HG02981 (cell line): Measurements from ENCODE around the gene MKNK1.

Source experiments
- ATAC-seq: cut with Tn5 transposase; IDR thresholded peaks from one replicate; pipeline ENCODE4 v1.9.1; 2021; ENCODE audit warnings: mild to moderate bottlenecking, moderate library complexity; ENCODE audit not compliant: unreplicated experiment

The MKNK1 gene

DNA sequence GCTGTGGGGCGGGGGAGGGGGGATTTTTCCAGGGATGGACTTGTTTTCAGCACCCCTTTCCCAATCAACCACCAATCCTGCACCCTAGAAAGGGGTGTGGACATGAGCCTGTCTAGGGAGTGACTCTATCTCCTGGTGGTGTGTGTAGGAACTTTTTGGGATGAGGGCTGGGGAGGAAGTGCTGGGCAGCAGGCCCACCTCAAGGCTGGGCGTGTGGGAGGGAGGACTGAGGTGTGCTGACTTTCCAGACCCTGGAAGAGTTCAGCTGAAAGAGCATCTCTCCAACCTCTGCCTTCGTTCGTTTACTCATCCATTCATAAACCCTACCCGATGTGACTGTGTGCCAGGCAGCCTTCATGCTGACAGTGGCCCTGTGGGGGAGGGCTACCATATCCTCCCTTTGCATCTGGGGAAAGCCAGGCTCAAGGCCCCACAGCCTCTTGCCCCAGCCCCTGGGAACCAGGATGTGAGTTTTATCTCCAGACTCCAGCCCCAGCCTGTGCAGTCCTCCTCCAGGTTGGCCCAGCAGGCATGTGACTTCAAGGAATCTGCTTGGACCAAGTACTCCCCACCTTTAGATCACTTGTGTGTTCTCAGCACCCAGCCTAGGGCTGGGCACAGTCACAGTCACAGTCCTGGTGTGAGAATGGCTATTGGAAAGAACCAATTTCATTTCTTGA, 59.4 kb downstream of the MKNK1 start:
- ATAC-seq = no peak

DNA sequence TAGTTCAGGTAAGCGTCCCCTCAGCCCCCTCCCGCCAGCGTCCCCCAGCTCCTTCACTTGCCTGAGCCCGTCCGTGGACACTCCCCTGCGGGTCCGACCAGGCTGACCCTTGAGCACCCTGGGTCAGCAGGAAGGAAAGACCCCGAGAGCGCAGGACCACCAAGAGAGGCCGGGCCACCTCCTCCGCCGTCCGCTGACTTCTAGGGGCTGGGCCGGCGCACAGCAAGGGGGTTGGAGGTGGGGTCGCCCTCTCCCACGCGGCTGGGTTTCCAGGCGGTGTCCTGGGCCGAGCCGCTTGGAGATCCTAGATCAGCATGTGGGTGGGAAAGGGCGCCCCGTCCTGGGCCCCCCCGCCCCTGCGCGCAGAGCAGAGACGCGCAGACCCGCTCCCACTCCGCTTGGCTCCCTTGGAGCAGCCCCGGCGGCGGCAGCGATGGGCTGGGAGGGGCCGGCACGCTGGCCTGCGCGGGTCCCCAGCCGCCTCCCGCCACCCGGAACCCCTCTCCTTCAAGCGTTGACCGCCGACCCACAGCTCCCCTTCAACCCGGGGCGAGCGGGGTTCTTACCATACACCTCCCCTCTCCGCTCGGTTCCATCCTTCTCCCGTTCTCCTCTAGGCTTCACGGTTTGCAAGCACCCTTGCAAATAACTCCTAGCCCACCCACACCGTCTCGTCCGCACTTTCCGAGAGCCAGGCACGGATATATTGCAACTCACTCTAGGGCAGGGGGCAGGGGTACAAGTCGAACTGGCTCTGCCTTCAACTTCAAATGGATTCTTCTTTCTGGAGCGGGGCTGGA, 60.1 kb downstream of the MKNK1 start:
- ATAC-seq = no peak

DNA sequence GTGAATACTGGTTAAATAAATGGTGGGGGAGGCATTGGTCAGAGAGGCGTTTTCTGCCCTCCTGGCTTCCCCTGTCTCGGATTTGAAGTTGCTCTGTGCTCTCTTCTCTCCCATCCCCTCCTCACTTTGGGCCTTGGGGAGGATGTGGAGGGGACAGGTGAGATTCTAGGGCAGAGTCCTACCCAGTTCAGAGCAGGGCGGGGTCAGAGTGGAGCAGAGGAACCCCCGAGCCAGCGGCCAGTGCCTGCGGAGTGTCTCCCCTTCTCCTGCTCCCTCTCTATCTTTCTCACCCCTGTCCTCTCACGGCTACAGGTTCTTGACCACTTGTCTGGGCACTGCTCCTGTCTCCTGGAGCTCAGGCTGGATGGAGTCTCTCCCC, 60.7 kb downstream of the MKNK1 start:
- ATAC-seq = no peak

DNA sequence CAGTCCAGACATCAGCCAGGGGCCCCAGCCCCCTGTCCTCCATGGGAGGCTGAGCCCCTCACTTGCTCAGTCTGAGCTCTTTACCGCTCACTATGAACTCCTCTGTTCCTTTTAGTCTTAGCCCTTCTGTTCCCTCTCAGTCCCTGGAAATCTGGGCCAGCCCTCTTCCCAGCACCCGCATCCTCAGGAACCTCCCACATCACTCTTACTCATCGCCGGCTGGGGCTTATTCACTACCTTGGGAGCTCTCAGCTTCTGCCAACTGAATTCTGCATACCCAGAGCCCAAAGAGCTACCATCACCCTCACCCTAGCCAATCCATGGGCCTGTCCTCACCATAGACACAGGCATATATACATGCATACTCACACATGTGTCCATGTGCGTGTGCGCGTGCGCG, 64.1 kb downstream of the MKNK1 start:
- ATAC-seq = no peak

DNA sequence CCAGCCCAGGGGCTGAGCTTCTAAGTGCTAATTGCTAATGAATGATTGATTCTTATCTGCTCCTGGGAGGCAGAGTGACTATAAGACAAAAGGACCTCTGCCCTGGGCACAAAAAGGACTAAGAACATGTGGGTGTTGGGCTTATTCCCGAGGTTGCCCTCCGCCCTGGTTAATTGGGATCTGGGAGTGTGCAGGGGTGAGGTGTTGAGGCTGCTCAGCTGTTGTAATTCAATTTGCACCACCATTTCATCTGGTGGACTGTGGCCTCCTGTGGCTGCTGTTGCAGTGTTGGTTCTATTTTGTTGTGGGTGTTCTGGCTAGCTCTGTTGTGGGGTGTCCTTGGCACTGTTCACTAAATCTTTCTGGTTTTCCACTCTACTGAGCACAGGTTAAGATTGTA, 65.9 kb downstream of the MKNK1 start:
- ATAC-seq = no peak

DNA sequence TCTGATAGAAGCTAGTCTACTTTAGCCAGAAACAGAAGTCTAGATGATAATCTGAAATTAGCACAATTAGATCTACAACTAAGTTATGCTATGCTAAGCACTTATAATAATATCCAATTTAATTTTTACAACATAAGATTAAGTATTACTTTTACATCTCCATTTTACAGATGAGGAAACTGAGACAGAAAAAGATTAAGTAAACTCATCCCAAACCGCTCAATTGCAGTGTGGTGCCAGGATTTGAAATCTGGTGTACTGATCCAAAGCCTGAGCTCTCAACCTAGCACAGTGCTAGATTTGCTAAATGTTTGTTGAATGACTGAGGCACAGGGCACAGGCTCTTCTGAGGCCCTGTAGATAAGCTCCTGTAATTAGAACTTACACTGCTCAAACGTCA, 66.4 kb downstream of the MKNK1 start:
- ATAC-seq = no peak

DNA sequence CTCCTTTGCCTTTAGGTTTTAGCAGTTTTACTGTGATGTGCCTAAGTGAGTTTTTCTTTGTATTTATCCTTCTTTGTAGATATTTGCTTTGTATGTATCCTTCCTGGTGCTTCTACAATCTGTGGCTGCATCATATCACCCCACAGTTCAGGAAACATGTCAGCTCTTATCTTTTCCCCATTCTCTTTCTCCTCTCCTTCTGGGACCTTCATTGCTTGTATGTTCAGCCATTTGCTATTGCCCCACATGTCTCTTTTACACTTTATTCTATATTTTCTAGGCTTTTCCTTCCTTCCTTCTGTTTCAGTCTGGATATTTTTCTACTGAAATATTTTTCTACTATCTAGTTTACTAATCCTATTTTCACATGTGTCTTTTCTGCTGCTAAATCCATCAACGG, 67.5 kb downstream of the MKNK1 start:
- no peak for ATAC-seq

DNA sequence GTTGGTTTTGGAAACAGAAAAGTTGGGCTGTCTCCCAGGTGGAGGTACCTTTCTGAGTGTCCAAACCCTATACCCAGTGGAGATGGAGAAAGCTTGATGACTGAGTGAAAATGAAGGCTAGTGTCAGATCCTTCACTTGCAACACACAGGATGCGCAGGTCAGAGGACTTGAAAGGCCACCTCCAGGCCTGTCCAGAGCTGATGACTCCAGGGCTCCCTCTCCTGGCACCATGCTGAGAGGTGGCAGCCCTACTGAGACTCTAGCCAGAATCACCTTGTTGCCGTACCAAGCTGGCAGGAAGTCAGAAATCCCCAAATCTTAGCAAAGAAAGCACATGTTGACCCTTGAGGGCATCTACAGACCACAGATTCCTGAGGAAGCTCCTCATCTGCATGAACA, 69.0 kb downstream of the MKNK1 start:
- ATAC-seq = no peak

DNA sequence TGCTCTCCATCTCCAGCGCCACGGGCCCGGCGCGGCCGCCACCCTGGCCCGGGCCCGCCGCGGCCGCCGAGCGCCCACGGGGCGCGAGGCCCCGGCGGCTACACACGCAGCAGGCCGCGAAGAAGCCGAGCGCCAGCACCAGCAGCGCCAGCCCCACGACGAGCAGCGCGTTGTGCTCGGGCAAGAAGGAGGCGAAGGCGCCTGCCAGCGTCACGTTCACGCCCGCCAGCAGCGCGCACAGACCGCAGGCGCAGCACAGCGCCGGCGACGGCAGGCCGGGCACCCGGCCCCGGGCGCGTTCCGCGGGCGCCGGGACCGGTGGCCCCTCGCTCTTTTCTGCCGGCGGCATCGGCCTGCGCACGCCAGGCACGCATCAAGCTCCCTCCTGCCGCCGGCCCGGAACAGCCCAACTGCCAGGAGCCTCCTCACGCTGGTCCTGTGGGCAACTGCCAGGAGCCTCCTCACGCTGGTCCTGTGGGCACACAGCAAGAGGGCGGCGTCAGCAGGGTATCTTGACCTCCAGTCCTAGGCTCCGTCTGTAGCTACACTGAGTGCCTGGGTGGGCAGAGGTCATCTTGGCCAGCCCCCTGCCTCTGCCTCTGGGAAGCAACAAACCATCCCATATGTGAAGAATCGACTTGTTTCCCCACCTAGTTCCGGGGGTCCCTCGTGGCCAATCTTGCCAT, 70.7 kb downstream of the MKNK1 start:
- no peak for ATAC-seq

DNA sequence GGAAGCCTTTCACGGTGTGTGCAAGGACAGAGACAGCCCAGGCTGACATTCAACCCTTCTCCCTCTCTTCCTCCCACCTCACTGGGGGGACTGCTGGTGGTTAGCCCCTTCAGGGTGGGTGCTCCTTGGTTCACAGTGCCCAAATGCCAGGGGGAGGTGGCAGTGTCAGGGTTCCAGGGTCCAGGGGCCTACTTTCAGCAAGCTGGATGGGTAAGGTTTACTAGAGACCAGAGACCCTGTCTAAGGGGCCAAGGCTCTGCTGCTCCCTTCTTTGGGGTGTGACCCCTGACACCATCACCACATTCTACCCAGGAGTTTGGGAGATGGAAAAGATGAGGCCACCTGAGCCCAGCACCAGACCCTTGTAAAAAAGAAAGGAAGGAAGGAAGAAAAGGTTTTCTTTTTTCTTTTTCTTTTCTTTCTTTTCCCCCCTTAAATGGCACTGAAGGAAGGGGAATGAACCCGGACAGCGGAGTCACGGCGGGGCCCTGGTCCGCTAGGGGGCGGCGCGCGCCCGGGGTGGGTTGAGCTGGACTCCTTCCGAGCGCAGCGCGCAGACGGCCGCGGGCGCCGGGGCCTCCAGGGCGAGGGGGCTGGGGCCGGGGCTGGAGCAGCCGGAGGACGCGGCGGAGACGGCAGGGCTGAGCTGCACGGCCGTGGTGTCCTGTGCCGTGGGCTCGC, 71.4 kb downstream of the MKNK1 start:
- ATAC-seq = no peak

DNA sequence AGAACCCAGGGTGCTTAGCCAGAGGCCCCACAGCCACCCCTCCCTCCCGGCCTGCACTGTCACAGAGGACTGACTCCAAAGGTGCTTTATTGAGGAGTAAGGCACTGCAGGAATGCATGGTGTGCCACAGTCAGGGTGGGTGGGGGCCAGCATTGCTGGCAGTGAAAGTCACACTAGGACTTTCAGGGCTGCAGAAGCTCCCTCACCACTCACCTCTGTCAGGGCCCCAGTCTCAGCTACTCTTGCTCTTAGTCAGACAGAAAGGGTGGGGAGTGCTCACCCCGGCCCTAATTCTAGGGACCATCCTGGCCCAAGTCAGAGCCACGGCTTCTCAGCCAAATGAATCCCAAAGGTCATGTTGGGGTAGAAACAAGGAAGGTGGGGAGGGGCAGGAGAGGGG, 72.0 kb downstream of the MKNK1 start:
- no peak for ATAC-seq

DNA sequence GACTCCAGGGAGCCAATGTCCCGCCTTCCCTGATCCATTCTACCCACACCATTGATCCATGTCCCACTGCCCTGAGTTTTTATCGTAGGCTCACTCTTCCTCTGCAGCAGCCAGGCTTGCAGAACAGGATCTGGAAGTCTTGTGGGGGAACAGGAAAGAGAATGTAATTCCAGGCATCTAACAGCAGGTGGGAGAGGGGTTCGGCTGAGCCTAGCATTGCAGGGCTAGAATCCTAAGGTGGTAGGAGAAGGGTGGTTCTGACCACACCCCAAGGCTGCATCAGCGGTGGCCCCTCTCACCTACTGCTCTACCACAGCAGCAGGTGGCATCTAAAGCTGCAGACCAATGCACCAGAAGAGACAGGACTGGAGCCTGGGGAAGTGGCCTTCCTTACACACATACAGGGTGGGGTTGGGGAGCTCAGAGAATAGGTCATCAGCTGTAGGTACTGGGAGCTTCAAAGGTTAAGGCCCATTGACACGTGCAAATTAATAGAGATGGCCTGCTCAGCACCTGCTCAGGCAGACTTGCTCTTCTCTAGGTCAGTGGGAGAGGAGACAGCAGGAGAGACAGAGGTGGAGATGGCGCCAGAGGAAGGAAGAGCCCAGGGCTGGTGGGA, 73.2 kb downstream of the MKNK1 start:
- no peak for ATAC-seq

DNA sequence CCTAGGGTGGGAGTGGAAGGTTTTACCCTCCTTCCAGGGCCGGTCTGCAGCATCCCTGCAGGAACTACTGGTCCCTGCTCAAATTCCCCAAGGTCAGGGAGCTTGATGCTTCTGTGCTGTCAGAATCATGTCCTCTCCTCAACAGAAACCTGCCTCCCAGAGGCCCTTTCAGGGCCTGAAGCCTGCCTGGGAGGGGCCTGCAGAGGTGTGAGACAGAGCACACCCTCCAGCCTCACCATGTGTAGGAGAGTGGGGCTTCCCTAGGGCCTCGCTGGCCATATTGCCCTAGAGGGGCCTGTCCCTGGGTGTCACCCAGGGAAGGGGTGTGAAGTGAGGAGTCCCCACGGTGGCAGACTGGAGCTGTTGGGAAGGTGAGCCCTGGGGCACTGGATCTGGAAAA, 73.8 kb downstream of the MKNK1 start:
- ATAC-seq = no peak

DNA sequence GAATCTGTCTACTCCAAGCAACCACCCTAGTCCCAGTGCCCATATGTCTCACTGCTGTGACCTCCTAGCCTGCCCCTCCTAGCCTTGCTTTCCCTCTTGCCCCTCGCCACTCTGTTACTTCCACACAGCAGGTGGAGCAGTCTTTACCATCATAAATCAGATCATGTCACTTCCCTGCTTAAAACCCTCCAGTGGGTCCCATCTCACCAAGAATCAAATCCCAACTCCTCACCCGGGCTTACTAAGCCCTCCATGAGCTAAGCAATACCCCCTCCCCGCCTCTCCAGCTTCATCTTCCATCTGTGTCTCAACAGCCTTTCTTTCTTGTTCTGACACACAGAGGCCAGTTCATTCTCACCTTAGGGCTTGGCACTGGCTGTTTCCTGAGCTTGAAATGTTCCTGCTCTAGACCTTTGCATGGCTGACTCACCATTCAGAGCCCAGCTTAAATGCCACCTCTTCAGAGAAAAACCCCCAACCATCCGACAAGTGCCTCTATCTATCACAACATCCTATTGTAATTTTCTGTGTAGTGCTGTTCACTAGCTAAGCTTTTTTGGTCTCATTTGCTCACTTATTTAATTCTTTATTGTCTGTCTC, 74.9 kb downstream of the MKNK1 start:
- ATAC-seq = no peak

DNA sequence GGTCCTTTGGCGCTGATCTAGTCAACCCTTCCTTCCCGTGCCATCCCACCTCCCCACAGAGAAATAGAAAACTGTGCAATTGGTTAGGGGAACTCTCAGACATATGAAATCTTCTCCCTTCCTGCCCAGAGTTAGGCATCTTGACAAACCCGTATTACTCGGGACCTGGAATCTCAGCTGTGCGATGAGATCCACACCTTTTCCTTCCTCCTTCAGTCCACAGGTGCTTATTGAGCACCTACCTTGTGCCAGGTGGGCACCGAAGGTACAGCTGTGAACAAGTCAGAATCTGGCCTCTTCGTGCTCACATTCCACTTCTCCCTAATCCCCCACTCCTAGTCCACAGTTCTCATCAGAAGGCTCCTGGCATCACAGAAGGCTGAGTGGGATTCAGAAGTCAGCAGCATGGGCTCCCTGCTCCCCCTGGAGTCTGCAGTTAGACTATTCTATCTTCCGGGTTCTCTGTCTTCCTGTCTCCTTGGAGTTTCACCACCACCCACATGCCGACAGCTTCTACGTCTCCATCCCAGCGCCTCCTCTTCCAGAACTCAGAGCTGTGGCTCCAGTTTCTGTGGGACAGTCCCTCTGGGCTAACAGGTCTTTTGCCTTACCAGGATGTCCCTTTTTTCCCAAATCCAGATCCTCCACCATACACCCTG, 75.6 kb downstream of the MKNK1 start:
- no peak for ATAC-seq

DNA sequence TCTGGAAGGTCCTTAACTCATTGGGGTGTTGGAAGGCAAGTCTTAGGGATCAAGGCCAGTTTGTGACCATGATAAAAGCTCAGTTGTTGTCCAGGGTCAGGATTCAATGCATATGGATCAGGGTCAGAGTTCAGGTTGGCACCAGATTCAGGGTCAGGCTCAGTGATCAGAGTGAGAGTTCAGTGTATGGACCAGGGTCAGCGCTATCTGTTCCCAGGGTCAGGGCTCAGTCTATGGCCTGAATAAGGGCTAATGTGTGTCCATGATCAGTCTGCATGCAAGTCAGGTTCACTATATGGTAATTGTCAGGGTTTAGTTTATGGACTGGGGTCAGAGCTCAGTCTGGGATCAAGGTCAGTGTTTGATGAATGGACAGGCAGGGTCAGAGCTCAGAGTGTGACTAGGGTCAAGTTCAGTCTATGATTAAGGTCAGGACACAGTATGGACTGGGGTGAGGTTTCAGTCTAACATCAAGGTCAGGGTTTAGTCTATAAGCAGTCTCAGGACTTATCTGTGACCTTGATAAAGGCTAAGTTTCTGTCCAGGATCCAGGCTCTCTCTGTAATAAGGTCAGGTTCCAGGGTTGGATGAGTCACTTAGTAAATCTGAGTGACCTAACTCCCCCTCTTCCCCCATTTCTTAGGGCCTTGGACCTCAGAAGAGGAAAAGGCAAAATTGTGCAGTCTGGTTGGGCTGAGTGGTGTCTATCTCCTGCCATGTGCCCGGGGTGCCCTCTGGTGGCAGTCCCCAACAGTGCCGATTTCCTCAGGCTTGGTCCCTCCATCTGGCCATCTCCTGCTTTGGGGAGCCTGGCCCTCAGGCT, 76.4 kb downstream of the MKNK1 start:
- no peak for ATAC-seq

DNA sequence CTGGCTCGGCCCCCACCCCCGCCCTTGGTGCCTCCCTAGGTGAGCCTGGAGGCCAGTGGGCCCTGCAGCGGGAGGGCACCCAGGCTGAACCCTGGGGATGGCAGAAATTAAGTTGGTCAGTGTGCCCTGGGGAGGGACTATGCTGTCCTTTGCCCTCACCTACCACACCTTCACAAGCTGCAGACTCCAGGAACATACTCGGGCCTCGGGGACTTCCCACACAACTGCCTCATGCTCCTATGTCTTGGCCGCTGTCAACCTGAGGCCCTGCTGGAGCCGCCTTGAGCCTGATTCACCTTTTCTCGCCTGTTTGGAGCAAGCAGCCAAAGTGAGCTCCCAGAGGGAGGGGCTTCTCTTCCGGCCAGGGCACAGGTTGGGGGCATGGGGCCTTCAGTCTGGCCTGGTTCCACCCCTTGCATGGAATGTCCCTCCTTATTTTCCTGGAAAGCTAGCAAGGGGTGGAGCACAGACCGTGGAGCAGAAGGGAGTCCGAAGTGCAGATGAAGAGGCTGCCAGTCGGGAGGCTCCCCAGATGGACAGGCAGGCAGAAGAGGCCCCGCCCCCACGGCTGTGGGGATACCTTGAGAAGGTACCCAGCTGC, 77.3 kb downstream of the MKNK1 start:
- ATAC-seq = no peak

DNA sequence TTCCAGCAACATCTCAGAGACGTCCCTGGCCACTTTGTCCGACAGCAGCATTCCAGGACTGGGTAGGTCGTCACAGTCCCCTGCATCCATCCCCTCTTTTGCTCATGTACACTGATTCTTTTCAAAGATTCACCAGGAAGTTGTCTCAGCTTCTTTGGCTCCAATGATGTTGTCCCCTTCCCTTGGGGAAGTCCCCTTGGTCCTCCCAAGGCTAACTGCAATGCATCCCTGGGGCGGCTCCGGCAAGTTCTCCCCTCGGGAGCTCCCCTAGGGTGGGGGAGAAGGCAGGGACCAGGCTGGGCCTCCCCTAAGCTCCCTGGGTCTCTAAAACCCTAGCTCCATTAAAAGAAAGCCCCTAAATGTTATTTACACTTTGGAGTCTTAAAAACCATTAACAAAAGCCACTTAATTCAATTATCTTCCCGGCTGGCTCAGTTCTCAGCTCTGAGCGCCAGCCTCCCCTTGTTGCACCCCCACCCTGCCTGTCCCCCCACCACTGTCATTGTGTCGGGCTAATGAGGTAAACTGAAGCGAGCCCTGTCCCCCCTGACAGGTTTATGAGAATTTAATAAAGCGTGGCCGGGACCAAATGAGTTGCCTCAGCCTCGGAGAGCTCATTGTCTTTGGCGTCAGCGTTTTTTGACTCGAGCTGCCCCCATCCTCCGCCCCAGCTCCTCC, 77.9 kb downstream of the MKNK1 start:
- no peak for ATAC-seq
